ENCODE results near the gene HEYL. TPM values are rescaled to one million over a fixed set of nuclear protein-coding genes. Genes with fewer than 3 reads are reported as not detected.

HEYL gene
- total RNA-seq, 1 donor from 2014 or later: 4.3 TPM

DNA sequence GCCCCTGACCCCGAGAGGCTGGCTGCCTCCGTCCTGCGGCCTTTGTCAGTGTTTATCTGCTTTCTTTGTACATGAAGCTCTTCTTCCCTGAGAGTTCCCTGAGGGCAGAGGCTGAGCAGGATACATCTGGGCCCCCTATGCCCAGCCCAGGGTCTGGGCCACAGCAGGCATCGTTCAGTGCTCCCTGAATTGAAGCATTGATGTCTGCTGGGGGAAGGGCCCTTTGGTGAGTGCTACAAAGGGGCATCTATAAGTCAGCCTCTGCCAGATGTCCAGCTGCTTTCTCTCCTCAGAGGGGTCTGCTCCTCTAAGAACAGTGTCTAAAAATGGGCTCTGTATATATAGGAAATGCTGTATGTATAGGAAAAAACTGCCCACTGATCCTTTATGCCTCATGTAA, 2.1 kb downstream of the HEYL start:
- H3K36me3 Mint-ChIP-seq (ENCODE audit: insufficient read depth): no peaks in the 10 kb centered on the region
- H3K4me3 Mint-ChIP-seq (ENCODE audit: low read depth): no peak overlapping the region
- H3K9me3 Mint-ChIP-seq (ENCODE audit: low read depth): no peaks in the 10 kb centered on the region
- no peak overlapping the region for H3K27ac Mint-ChIP-seq
- peaks cover 8% of the 10 kb centered on the region for H3K4me1 Mint-ChIP-seq (ENCODE audit: low read depth)
- no peak for TF ChIP-seq CTCF (IDR thresholded peaks at IDR 0.05; ENCODE audit: unreplicated experiment)
- no peak for DNase-seq (ENCODE audit: low spot score, unreplicated experiment)
- peaks cover 78% of the 10 kb centered on the region for H3K27me3 Mint-ChIP-seq

GRCh38 chr1:39635871-39636210, 3.6 kb downstream of the HEYL start:
- H3K36me3 Mint-ChIP-seq (ENCODE audit: insufficient read depth): no peaks in the 10 kb centered on the region
- no peak for DNase-seq (ENCODE audit: low spot score, unreplicated experiment)
- no peaks in the 10 kb centered on the region for H3K9me3 Mint-ChIP-seq (ENCODE audit: low read depth)
- peaks cover 8% of the 10 kb centered on the region for H3K4me1 Mint-ChIP-seq (ENCODE audit: low read depth)
- no peak overlapping the region for H3K27ac Mint-ChIP-seq
- no peak for TF ChIP-seq CTCF (IDR thresholded peaks at IDR 0.05; ENCODE audit: unreplicated experiment)
- H3K4me3 Mint-ChIP-seq (ENCODE audit: low read depth): no peak overlapping the region
- peaks cover 86% of the 10 kb centered on the region for H3K27me3 Mint-ChIP-seq

DNA sequence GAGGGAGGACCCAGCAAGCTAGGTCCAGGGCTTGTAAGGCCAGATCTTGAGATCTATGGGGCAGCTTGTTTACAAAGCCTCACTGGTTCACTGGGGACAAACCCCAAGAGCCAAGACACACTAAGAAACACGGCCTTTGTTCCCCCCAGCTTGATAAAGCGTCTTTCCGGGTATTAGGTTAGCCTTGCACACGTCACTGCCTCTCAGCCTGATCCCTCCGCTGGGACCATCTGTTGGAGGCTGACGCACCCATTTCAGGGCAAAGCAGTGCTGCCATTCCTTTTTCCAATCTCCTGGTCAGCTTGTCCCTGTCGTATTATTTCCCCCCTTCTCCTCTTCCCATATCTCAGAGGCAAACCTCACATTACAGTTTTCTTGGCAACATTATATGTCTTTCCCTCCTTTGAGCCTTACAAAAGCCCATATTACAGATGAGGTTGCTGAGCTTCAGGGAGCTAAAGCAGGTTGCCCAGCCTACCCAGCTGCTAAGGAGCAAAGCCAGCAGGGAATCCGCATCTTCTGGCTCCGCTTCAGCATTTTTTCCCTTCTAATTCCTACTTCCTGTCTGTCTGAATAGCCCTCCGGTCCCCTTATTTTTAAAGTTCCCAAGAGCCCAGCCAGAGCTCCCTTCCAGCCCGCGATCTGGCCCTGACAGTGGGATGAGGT, 4.1 kb downstream of the HEYL start:
- Mint-ChIP-seq H3K36me3 (ENCODE audit: insufficient read depth) (no peaks in the 10 kb centered on the region), H3K4me1 (ENCODE audit: low read depth) (peaks cover 8% of the 10 kb centered on the region), H3K27ac (no peak overlapping the region), H3K9me3 (ENCODE audit: low read depth) (no peaks in the 10 kb centered on the region), H3K27me3 (peaks cover 86% of the 10 kb centered on the region), H3K4me3 (ENCODE audit: low read depth) (no peak overlapping the region)
- no peak for DNase-seq (ENCODE audit: low spot score, unreplicated experiment)
- no peak for TF ChIP-seq CTCF (IDR thresholded peaks at IDR 0.05; ENCODE audit: unreplicated experiment)

DNA sequence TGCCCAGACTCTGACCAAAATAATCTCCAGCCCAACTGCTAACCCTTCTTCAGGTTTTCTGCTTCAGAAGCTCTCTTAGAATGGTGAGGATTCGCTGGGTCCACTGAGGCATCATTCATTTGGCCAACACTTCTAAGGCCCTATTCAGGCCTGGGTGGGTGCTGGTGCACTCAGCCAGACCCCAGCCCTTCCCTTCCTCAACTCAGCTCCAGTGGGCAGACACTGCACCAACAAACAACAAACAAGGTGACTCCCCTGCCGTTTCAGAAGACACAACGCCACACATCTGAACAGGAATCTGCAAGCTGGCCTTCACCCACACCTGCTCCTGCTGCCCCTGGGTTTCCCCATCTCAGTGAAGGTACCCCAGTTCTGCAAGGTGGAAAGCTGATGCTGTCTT, 6.0 kb downstream of the HEYL start:
- Mint-ChIP-seq H3K27me3 (peaks cover 83% of the 10 kb centered on the region), H3K36me3 (ENCODE audit: insufficient read depth) (no peaks in the 10 kb centered on the region), H3K27ac (peak overlapping the region; percentile 69), H3K4me1 (ENCODE audit: low read depth) (peaks cover 8% of the 10 kb centered on the region), H3K4me3 (ENCODE audit: low read depth) (no peak overlapping the region), H3K9me3 (ENCODE audit: low read depth) (no peaks in the 10 kb centered on the region)
- DNase-seq (ENCODE audit: low spot score, unreplicated experiment): no peak
- no peak for TF ChIP-seq CTCF (IDR thresholded peaks at IDR 0.05; ENCODE audit: unreplicated experiment)

GRCh38 chr1:39632682-39633417, 6.6 kb downstream of the HEYL start:
- no peaks in the 10 kb centered on the region for H3K9me3 Mint-ChIP-seq (ENCODE audit: low read depth)
- TF ChIP-seq CTCF (IDR thresholded peaks at IDR 0.05; ENCODE audit: unreplicated experiment): no peak
- H3K4me1 Mint-ChIP-seq (ENCODE audit: low read depth): peaks cover 8% of the 10 kb centered on the region
- peaks cover 77% of the 10 kb centered on the region for H3K27me3 Mint-ChIP-seq
- no peak overlapping the region for H3K4me3 Mint-ChIP-seq (ENCODE audit: low read depth)
- peak overlapping the region; percentile 69 for H3K27ac Mint-ChIP-seq
- DNase-seq (ENCODE audit: low spot score, unreplicated experiment): peak; percentile 45
- H3K36me3 Mint-ChIP-seq (ENCODE audit: insufficient read depth): no peaks in the 10 kb centered on the region

Data from progenitor cell of endocrine pancreas (in vitro differentiated cells).